ENCODE data around the gene USF2.

USF2 gene

DNA sequence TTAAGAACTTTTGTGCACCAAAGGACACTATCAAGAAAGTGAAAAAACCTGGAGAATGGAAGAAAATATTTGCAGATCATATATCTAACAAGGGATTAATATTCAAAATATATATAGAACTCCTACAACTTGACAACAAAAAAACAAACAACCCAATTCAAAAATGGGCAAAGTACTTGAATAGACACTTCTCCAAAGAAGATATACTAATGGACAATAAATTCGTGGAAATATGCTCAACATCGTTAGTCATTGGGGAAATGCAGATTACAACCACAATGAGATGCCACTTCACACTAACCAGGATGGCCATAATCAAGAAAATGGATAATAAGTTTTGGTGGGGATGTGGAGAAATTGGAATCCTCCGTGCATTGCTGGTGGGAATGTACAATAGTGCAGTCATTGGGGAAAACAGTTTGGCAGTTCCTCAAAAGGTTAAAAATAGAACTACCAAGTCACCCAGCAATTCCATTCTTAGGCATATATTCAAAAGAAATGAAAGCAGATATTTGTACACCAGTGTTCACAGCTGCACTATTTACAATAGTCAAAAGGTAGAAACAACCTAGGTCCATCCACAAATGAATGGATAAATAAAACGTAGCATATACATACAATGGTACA lies 22.2 kb upstream of the USF2 start:
- DNase-seq: no peak

DNA sequence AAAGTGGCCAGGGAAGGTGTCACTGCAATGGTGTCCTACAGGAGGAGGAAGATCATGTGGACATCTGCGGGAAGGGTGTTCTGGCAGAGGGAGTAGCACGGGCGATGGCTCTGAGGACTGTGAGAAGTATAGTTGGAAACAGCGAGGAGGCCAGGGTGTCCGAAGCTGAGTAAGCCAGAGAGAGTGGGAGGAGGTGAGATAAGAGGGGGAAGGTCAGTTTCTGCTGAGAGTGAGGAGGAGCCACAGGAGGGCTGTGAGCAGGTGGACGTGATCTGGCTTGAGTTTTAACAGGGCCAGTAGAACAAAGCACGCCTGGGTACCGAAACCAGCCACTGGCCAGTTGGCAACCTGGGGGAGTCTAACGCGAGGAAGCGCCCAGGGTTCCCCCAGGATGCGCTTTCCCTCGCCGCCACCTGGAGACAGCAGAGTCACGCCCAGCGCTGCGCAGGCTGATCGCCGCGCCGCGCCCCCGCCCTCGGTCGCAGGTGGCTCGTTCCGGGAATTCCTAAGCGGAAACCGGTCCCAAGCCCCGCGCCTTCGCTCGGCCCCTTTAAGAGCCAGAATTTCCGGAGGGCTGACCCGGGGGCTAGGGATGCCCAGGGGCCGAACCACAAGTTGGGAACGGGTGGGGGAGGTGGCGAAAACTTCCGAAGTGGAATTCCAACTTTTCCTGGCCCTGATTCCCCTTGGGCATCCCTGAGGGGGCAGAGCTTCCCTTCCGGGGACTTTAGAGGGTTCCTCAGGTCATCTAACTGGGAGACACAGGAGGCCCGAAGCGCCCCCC lies 21.0 kb upstream of the USF2 start:
- no peak for DNase-seq

GRCh38 chr19:35248310-35249145 lies 20.2 kb upstream of the USF2 start, which contains the start of gene LSR:
TSS of gene LSR (plus strand) at chr19:35249002. CDS start at chr19:35249023, 21 bp downstream.
- no peak for DNase-seq

- no peak for DNase-seq
These were observed 19.5 kb upstream of the USF2 start for GRCh38 chr19:35249146-35249847.

DNA sequence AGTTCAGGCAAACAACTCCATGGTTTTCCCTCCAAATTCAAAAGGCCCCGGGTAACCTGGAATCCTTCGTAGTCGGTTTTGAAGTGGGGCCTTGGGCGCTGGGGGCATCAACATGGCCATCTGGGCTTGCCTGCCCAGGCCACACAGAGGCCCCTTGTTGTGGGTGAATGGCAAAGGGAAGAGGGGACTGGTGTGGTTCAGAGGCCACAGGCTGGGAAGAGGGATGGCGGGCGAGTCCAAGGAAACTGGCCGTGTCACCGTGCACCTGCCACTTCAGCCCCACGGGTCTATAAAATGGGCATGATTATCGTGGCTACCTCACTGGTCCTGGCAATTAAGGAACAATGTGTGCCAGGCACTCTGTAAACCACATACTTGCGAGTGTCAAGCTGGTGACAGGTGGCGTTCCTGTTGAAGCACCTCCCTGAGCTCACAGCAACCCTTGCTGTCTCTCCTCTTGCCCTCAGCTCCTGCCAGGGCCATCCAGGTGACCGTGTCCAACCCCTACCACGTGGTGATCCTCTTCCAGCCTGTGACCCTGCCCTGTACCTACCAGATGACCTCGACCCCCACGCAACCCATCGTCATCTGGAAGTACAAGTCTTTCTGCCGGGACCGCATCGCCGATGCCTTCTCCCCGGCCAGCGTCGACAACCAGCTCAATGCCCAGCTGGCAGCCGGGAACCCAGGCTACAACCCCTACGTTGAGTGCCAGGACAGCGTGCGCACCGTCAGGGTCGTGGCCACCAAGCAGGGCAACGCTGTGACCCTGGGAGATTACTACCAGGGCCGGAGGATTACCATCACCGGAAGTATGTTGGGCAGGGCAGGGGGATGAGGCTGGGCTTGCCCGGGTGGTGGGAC lies 18.7 kb upstream of the USF2 start:
- no peak for DNase-seq

DNA sequence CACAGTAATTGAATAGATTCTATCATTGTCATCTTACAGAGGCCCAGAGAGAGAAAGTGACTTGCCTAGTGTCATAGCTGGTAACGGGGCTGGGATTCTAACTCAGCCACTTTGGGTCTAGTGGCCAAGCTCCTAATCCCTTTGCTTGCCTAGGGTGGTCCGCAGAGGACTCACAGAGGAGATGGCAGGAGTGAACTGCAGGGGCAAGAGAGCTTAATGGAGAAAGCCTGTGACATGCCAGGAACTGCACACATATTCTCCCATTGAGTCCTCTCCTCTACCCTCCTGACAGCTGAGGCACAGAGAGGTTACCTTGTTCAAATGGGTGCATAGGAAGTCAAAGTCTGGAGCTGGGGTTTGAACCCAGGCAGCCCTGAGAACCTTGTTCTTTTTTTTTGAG lies 17.3 kb upstream of the USF2 start:
- no peak for DNase-seq

GRCh38 chr19:35253316-35254286 lies 15.2 kb upstream of the USF2 start:
- DNase-seq: no peak

DNA sequence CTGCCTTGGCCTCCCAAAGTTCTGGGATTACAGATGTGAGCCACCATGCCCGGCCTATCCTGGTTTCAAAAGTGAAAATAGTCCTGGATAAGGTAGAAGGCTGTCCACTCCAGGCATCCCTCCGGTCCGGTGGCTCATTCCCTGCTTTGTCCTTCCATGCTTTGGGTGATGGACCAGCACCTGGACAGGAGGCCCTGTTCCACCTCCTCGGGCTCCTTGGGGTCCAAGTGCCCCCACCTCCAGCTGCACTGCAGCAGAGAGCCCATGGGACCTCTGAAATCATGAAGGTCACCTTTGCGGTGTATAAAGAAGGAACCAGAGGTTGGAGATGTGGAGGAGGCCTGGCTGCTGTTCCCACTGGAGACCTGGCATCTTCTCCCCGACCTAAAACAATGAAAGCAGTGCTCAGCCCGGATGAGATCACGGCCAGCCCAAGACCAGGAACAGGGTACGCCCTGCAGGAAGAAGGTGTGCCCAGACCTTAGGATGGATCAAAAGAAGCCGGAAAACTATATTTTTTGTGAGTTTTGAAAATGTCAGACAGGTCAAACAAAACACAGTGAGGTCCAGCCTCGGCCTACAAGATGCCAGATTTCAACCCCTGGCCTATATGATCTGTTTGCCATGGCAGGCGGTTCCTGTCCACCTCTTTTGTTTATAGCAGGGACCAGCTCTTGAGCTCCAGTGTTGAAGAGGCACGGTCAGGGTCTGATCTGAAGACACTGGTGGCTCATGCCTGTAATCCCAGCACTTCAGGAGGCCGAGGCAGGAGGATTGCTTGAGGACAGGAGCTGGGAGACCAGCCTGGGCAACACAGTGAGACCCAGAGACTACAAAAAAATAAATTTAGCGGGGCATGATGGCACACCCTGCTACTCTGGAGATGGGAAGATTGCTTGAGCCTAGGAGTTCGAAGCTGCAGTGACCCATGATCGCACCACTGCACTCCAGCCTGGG lies 14.1 kb upstream of the USF2 start:
- no peak for DNase-seq

- DNase-seq: no peak
These were observed 12.2 kb upstream of the USF2 start for GRCh38 chr19:35256566-35256965.

DNA sequence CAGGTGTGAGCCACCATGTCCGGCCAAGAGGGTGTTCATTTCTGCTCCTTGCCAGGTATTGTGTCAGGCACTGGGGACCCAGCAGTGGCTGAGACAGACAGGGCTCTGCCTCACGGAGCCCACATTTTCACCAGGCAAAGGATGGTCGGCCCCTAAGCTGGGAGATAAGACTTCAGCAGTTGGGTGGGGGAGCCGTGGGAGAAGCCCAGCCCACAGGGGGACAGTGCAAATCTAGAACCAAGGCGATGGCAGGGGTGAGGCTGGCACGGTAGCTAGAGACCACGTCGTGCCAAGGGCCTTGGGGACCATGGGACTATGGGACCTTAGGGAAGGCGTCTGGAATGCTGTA lies 11.7 kb upstream of the USF2 start:
- DNase-seq: no peak

- DNase-seq: no peak
These were observed 8.0 kb upstream of the USF2 start for GRCh38 chr19:35260694-35261304.

GRCh38 chr19:35261356-35262100 lies 7.2 kb upstream of the USF2 start:
- no peak for DNase-seq

DNA sequence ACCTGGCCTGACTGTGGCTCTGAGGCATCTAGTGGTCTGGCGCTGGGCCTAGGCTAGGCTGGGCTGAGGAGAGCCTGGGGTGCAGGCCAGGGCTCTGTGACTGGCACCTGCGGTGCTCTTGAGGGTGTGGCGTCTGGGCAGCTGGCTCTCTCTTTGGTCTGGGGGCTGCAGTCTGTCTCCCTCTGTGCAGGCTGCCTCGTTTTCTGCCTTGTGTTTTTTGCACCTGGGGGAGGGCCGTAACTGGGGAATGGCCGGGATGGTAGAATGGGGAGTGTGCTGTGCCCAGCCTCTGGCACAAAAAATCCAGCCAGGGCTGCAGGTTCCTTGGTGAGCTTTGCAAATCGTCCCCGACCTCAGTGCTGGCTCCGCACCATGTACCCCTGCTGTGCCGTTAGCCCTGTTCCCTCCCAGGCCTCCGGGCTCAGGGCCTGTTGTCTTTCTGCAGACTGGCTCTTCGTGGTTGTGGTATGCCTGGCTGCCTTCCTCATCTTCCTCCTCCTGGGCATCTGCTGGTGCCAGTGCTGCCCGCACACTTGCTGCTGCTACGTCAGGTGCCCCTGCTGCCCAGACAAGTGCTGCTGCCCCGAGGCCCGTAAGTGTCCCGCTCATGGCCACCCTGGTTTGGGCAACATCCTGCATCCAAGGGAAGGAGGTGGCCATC lies 6.5 kb upstream of the USF2 start:
- no peak for DNase-seq

GRCh38 chr19:35264268-35265125 lies 4.3 kb upstream of the USF2 start:
- no peak for DNase-seq

GRCh38 chr19:35265126-35265899 lies 3.4 kb upstream of the USF2 start:
- DNase-seq: no peak

GRCh38 chr19:35265900-35266519 lies 2.8 kb upstream of the USF2 start:
- no peak for DNase-seq
